Measurements from ENCODE around the gene TSEN54. TPM values are rescaled to one million over a fixed set of nuclear protein-coding genes. Genes with fewer than 3 reads are reported as not detected.

Gene TSEN54
- total RNA-seq, 1 experiment from 2014 or later = 56.3 TPM

DNA sequence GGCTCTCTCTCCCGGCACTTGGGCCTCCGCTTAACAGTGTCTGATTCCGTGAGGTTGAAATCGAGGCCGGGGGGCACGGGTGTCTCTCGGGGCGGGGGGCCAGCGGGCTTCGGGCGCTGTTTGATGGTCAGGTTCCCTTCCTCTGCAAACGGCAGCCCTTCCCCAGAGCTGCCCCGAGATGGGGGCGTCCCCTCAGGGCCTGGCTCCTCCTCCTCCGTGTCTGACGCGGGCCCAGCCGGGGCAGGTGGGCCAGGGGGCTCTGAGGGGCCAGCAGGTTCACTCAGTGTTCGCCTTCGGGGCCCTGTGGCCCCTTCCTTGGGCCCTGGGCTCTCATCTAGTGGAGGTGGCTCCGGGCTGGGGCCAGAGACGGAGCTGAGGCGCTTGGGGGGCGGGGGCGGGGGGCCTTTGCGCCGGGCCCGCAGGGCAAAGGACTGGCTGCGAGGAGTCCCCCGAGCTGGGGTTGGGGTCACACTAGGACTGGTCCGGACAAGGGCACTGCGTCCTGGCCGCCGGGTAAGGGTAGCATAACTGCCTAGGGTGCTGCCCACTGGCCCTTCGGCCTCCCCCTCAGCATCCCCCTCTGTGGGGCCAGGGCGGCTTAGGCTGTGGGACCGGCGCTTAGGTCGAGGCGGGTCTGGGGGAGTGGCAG is 14.1 kb upstream of the TSEN54 start:
- DNase-seq (ENCODE audit: low spot score) = no peak

DNA sequence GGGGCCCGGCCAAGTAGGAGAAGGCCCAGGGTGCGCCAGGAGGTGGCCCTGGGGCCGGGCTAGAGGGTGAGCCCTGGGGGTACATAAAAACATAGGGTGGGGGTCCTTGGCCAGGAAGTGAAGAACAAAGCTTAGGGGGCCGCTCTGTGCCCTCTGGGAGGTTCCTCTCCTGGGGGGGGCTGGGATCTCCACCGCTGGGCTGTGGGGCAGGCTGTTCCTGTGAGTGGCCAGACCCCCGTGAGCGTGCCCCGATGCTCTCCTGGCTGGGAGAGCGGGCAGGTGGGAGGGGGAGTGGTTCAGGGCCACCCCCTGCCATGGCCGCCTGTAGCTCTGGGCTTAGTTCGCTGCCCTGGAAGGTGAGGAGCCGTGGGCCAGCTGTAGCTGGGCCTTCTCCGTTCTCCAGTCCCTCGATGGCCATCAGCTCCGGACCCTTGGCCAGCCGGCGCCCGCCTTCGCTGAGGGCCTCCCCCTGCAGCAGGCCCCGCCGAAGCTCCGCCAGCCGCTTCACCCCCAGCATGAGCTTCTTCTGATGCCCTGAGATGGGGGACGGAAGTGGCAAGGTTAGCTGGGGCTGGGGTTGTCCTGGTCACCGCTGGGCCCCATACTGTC is 13.5 kb upstream of the TSEN54 start:
- DNase-seq (ENCODE audit: low spot score) = no peak
- in situ Hi-C loops (cut with HindIII; ENCODE audit: low sequenced_read_pairs) = no loop called here

More for the DNA sequence above, 14.1 kb upstream of the TSEN54 start:
- in situ Hi-C loops (cut with HindIII; ENCODE audit: low sequenced_read_pairs) = no loop called here

DNA sequence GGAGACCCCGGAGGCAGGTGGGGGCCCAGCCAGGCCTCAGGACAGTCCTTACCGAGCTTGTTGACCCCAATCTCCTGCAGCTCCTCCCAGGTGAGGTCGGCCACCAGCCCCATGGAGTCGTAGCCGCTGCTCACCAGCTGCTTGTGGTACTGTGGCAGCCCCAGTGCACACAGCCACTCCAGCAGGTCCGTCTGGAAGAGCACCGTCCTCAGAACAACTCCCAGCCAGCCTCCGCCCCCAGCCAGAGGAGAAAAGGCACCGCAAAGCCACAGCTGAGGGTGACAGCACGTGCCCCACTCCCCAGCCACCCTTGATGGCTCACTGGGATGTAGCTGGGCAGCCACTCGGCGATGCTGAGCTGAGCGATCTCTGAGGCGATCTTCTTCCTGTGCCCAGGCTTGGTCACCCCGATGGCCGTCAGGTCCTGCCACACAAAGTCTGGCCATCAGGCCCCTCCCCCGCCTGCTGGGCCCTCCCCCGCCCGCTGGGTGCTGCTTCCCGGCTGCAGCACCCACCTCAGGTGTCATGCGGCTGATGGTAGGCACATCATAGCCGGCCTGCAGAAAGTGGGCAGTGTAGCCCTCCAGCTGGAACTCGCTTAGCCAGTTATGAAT is 12.9 kb upstream of the TSEN54 start:
- no peak for DNase-seq (ENCODE audit: low spot score)
- in situ Hi-C loops (cut with HindIII; ENCODE audit: low sequenced_read_pairs) = no loop called here

DNA sequence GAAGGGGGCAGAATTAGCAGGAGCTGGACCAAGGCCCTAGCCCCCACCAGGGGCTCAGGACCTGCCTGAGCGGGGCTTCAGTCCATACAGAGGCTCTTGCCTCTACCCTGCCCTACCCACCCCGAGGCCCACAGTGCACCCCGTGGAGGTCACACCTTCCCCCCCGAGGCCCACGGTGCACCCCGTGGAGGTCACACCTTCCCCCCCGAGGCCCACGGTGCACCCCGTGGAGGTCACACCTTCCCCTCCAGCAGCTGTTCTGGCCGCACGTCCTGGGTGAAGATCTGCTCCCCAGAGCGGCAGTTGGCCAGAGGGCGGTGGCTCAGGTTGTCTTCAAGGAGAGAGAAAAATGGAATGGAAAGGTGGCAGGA is 12.4 kb upstream of the TSEN54 start:
- no peak for DNase-seq (ENCODE audit: low spot score)
- in situ Hi-C loops (cut with HindIII; ENCODE audit: low sequenced_read_pairs) = no loop called here

DNA sequence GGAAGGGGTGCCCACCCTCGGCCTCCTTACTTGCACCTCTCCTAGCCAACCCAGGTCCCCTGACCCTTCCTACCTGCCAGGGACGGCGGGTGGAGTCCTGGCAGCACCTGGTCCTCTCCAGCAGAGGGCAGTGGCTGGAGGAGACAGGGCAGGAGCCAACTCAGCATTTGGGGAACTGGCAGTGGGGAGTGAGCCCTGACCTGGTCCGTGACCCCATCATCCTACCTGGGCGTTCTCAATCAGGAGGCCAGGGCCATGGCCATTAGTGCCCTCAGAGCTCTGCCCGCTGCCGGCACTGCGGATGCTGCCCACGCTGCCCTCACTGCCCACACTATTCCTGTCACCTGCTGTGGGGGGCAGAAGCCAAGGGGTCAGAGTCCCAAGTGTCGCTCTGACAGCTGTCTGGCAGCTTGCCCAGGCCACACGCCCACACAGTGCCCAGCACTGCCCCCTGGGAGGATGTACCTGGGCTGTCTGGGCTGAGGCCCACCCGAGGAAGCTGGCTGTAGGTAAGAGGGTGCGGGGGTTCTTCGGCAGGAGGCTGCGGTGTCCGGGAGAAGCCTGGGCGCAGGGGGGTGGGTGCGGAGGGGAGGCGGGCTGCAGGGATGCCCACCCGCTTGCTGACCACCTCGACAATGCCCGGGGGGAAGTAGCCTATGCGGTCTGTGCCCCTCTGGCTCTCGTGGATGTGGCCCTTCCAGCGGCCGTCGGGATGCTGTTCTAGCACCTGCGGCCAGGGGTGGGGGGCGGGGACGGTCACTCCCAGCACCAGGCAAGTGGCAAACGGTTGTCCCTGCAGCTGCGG is 11.8 kb upstream of the TSEN54 start:
- no peak for DNase-seq (ENCODE audit: low spot score)
- in situ Hi-C loops (cut with HindIII; ENCODE audit: low sequenced_read_pairs) = no loop called here

DNA sequence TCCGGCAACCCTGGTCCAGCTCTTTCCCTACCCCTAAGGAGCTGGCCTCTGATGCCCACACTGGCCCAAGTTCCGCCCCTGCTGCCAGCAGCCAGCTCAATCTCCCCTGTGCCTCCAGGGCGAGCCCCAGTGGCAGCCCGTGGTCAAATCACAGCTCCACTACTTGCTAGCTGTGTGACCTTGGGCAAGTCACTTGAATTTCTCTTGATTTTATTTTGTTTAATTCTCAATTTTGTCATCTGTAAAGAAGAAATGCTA is 11.2 kb upstream of the TSEN54 start:
- DNase-seq (ENCODE audit: low spot score) = no peak

DNA sequence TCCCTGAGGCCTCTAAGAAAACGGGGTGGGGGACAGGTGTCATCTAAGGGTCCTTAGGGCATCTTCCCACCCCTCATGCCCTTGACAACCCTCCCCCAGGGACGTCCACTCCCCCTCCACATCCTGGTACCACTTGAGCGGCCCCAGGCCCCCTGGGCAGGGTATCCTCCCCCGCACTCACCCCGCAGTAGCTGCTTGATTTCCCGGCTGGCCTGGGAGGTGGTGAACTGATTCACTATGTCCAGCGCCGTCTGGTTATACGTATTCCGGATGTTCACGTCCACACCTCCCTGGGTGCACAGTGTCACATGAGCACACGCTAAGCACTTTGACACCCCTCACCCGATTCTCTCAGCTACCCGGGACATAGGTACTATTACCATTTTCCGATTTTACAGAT is 10.7 kb upstream of the TSEN54 start:
- in situ Hi-C loops (cut with HindIII; ENCODE audit: low sequenced_read_pairs) = no loop called here

More for the DNA sequence above, 11.2 kb upstream of the TSEN54 start:
- in situ Hi-C loops (cut with HindIII; ENCODE audit: low sequenced_read_pairs) = no loop called here

DNA sequence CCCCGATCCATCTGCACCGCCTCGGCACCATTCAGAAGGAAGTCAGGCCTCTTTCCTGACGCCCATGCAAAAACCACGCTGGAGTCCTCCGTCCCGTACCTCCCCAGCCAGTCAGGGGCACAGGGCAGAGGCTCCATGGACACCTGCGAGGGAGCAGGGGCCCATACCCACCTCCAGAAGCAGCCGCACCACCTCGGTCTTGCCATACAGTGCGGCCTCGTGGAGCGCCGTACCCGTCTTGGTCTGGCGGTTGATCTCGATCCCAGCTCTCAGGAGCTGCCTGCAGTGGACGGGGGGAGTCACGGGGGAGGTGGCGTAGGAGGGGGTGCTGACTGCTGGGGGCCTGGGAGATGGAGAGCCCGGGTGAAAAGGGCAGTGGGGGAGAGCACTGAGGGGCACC is 10.2 kb upstream of the TSEN54 start:
- in situ Hi-C loops (cut with HindIII; ENCODE audit: low sequenced_read_pairs) = no loop called here
- no peak for DNase-seq (ENCODE audit: low spot score)

More for the DNA sequence above, 10.7 kb upstream of the TSEN54 start:
- no peak for DNase-seq (ENCODE audit: low spot score)

DNA sequence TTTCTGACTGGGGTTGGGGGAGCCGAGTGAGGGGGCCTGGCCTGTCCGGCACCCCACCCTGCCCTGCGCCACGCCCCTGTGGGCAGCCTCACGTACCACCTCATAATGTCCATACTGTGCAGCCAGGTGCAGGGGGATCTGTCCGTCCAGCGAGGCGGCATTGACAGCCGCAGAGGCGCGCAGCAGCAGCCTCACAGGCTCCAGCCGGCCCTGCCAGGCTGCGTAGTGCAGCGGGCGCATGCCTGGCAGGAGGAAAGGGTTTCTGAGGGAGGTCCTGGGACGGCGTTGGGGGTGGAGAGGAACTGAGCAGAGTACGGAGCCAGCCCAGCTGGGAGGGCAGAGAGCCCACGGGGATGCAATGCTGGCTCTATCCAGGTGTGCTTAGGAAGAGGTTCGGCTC is 9.4 kb upstream of the TSEN54 start:
- DNase-seq (ENCODE audit: low spot score) = no peak
- in situ Hi-C loops (cut with HindIII; ENCODE audit: low sequenced_read_pairs) = no loop called here

DNA sequence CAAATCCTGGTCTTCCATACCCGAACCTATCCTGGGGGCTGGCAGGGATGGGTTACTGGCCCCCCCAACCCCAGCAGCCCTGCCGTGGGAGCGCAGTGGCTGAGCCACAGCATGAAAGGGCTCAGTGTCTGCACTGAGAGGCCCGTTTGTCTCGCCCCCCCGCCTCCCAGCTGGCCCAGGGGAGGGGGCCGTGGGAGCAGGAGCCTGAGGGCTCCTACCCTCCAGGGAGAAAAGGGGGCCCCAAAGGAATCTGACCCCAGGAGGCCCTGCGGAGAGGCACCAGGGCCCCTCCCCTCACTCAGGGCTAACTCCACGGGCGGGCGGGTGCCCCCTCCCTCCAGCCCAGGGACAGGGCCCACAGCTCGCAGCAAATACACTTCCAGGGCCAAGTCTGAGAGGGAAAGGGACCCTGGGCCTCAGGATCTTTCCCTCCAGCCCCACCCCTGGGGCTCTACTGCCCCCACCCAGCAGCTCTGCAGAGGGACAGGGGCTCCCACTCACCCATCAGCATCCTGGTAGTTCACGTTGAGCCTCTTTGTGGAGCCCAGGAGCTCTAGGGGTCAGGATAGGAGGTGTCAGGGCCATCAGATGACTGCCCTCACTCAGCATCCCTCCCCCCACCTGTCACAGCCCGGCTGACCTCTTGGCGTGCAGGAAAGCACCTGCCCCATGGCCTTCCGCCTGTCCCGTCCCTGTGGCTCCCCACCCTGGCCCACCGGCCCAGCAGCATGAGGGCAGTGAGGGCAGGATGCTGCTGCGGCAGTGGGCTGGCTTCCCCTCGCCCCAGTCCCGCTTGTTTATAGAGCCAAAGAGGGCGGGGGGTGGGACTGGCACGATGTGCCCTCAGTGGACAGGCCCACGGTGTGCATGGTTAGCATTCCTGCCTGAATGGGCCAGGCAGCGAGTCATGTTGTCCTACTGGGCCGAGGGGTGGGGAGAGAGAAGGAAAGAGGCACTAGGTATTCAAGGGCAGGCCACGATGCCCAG is 8.3 kb upstream of the TSEN54 start:
- in situ Hi-C loops (cut with HindIII; ENCODE audit: low sequenced_read_pairs) = no loop called here
- DNase-seq (ENCODE audit: low spot score) = no peak

DNA sequence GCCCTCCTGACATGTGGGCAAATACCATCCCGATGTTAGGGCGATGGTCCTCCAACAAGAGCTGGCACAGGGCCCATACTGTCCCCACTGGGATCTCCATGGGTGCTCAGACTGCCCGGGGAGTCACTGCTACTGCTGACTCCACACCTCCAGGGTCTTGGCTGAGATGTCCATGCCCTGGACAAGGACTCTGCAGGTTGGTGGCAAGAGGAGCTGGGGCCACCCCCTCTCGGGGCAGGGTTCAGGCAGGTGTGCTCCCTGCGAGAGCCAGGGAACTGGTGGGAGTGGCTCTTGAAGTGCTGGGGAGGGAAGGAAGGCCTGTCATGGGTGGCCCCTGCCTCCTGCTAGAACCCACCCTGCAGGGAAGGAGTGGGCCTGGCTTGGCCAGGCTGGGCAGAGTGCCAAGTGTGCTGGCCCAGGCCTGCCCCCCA is 7.4 kb upstream of the TSEN54 start:
- in situ Hi-C loops (cut with HindIII; ENCODE audit: low sequenced_read_pairs) = no loop called here
- DNase-seq (ENCODE audit: low spot score) = no peak

DNA sequence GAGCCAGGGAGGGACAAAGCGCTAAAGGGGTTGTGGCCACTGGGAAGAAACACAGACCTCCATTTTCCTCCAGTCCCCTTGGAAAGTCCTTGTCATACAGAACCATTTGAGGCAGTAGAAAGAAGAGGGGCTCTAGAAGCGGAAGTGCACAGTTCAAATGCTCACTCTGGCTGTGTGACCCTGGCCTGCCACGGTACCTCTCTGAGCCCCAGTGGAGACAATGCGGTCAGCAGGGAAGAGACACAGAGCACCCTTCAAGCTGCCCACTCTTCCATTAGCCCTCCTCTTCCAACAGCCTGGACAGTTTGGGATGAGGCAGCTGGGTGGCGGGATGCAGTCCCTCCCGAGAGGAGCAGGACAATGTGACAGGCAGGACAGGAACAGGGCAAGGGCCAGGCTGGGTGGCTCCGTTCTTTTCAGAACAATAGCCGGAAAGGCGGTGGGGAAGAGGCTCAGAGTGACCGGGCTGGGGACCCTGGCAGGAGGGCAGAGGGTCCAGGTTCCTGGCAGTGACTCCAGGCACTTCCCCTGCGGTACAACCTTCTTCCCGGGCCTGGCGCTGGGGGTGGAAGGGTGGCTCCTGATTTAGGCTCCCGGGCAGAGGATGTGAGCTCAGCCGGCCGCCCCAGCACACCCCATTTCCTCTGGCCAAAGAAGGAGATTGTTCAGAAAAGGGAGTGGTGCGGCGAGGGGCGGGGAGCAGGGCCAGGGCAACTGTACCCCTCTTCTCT is 6.6 kb upstream of the TSEN54 start:
- no peak for DNase-seq (ENCODE audit: low spot score)
- in situ Hi-C loops (cut with HindIII; ENCODE audit: low sequenced_read_pairs) = no loop called here

DNA sequence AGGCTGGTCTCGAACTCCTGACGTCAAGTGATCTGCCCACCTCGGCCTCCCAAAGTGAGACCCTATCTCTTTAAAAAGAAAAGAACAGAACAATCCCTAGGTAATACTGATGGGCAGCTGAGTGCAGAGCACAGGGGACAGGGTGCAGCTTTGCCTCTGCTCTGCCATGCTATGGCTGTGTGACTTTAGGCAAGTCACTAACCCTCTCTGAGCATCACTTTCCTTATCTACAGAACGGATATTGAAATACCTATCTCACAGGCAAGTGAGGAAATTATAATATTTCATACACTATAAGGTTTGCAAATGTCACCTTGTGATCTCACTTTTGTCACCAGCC is 5.1 kb upstream of the TSEN54 start:
- DNase-seq (ENCODE audit: low spot score) = no peak
- in situ Hi-C loops (cut with HindIII; ENCODE audit: low sequenced_read_pairs) = no loop called here

DNA sequence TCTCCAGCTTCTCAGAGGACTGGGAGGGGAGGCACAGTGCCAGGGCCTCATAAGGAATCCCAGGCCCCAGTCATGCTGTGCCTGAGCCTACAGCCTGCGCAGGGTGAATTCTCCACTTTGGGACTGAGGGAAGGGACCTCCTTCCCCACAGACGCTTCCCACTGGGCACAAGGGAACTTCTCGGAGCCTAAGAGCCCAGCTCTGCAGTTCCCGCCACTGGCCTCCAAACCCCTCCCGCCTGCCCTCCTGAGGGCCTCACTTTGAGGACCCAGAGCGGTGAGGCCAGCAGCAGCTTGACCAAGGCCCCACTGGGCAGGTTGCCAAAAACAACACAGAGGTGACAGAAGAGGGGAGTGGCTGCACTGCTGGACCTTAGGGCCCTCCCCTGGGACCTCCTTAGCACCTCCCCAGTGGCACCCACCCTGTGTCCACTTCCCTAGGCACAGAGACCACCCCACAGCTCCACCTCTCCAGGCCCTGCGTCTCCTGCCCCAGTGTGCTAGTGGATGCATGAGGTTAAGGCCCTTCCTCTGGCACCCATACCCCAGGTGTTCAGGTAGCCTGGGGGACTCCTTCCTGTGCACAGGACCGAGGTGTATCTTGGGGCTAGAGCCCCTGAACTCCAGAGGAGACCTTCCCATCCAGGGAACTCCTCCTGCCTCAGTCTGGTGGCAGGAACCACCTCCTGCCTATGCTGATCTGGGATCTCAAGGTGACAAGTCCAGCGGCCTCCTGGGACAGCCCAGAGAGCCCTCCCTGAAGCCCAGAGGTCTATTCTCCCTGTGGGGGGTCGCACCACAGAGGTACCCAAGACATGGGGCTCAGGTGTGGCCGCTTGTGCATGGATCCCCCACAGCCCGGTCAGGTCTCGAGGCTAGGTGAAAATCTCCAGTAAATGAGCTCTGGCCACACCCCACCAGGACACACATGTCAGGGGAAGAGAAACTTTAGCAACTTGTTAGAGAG is 4.4 kb upstream of the TSEN54 start:
- DNase-seq (ENCODE audit: low spot score) = no peak
- in situ Hi-C loops (cut with HindIII; ENCODE audit: low sequenced_read_pairs) = no loop called here

DNA sequence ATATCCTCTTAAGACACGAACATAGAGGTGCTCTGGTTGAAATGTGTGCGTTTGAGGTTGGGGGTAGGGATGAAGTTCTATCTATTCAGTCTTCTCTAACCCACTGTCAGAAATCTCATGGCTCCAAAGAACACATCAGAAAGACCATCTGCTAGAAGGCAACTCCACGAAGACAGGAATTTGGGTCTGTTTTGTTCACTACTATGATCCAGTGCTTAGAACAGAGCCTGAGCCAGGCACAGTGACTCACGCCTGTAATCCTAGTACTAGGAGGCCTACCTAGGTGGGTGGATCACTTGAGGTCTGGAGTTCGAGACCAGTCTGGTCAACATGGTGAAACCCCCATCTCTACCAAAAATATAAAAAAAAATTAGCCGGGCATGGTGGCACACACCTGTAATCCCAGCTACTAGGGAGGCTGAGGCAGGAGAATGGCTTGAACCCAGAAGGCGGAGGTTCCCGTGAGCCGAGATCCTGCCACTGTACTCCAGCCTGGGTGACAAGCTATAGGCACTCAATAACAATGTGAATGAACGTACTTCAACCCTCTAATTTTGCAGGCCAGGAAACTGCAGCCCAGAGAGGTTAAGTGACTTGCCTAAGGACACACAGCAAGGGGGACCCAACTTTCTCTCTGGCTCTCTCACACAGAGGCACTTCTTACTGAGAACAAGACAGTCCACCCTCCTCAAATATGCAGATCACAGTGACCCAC is 3.2 kb upstream of the TSEN54 start:
- DNase-seq (ENCODE audit: low spot score) = no peak
- in situ Hi-C loops (cut with HindIII; ENCODE audit: low sequenced_read_pairs) = no loop called here

DNA sequence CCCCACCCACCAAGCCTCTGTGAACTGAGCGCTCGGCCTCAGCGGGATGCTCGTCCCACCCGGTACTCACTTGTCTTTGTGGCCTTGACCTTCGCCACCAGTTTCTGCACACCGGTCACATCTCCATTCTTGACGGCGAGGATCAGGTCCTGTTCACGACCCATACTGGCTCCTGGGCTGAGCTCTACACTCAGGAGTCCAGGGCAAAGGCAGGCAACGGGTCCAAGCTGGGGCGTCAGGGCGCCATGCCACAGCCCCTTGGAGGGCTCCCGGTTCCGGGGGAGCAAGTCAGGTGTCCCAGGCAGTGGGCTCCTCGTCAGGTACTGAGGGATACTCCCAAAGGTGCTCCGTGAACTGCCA is 2.7 kb upstream of the TSEN54 start:
- DNase-seq (ENCODE audit: low spot score) = no peak
- in situ Hi-C loops (cut with HindIII; ENCODE audit: low sequenced_read_pairs) = no loop called here

DNA sequence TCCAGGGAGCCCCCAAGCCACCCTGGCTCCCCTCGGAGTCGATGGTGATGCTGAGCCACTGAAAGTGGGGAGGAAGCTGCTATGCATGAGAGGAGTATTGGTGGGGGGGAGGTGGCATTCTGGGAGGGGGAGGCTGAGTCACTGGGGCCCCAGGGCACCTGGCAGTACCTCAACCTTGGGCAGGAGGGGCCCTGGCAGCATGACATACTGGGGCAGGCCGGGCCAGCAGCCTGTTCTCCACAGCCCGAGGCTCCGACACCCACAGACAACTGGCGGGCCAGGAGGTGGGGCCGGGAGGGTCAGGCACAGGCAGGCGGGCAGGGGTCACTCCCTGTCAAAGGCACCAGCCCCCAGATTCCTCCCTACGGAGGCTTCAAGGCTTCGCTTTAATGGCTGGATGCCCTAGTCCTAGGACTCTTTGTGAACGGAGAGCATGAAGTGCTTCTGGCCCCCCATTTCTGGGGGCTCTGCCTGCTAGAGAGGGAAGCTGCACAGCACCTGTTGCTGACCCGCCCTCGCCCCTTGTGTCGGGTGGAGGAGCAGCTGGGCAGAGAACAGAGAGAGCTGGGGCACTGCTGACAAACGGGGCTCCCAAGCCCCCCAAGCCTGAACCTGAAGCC is 1.9 kb upstream of the TSEN54 start:
- in situ Hi-C loops (cut with HindIII; ENCODE audit: low sequenced_read_pairs) = no loop called here
- no peak for DNase-seq (ENCODE audit: low spot score)
